Testis (tissue), 3 donors: Measurements from ENCODE around the gene GTF2A1. TPM values are rescaled to one million over a fixed set of nuclear protein-coding genes. Genes with fewer than 3 reads are reported as not detected.

Experiments
- DNase-seq: peaks from one replicate; pipeline ENCODE4 v3.0.0-alpha.2; 2019
- H3K27ac ChIP-seq, 2 donors: fragments of 200-600 bp; sonication (generic); one replicate each; pipeline ENCODE4 v1.5.1; 2019
- H3K27me3 ChIP-seq: fragments of 200-600 bp; sonication (generic); one replicate; pipeline ENCODE4 v1.5.1; 2019
- H3K36me3 ChIP-seq: fragments of 200-600 bp; sonication (generic); one replicate; pipeline ENCODE4 v1.5.1; 2017; ENCODE audit warnings: low read depth; ENCODE audit errors: missing control alignments
- H3K4me1 ChIP-seq: fragments of 200-600 bp; sonication (generic); one replicate; pipeline ENCODE4 v1.5.1; 2019
- H3K4me3 ChIP-seq, 2 donors: fragments of 200-600 bp; sonication (generic); one replicate each; pipeline ENCODE4 v1.5.1; 2017 to 2019
- H3K9me3 ChIP-seq: fragments of 200-600 bp; sonication (generic); one replicate; pipeline ENCODE4 v1.5.1; 2017
- POLR2A ChIP-seq: fragments of 450-650 bp; IDR thresholded peaks from one replicate; pipeline ENCODE4 v1.6.1; 2017; ENCODE audit warnings: antibody characterized with exemption, mild to moderate bottlenecking, moderate library complexity
- WGBS, 2 donors: methylation state at CpG; one replicate each; pipeline ENCODE4 v1.1.5; 2018; 5-methylcytosine and 5-hydroxymethylcytosine counted together
- intact Hi-C: fragments of 100-400 bp; cut with DNase I; formaldehyde crosslinking; loops from one replicate; pipeline ENCODE4 v1.15.1; 2023; ENCODE audit warnings: low total_unique reads
- polyA plus RNA-seq: library from polyadenylated mRNA; stranded (reverse); fragments of 350-450 nt; fragmentation: Illumina TruSeq; extraction: RNeasy Lipid Tissue Mini Kit (QIAGEN cat#74804); gene quantifications from one replicate; pipeline ENCODE4 v1.2.3, GENCODE V29; 2014; ENCODE audit warnings: low read depth, low replicate concordance; ENCODE audit not compliant: insufficient read depth
- total RNA-seq, 2 donors: library from RNA; depleted of rRNA; stranded (reverse); fragments of >200 nt; gene quantifications; one replicate each; pipeline ENCODE4 v1.2.3, GENCODE V29; 2016
- TF ChIP-seq, protein P1 (sequence below), 3 experiments: fragments of 450-650 bp in 2 of 3; fragments of 200-600 bp in 1 of 3; sonication (generic) in 1 of 3; IDR thresholded peaks; one replicate each; pipeline ENCODE4 v1.5.1; 2016 to 2019; ENCODE audit warnings: antibody characterized with exemption in 3 of 3, mild to moderate bottlenecking in 2 of 3, moderate library complexity in 1 of 3

Gene GTF2A1
- total and polyA plus RNA-seq, 3 donors from 2014 or later, result 50.2 to 66.0 (median 52.9) TPM

DNA sequence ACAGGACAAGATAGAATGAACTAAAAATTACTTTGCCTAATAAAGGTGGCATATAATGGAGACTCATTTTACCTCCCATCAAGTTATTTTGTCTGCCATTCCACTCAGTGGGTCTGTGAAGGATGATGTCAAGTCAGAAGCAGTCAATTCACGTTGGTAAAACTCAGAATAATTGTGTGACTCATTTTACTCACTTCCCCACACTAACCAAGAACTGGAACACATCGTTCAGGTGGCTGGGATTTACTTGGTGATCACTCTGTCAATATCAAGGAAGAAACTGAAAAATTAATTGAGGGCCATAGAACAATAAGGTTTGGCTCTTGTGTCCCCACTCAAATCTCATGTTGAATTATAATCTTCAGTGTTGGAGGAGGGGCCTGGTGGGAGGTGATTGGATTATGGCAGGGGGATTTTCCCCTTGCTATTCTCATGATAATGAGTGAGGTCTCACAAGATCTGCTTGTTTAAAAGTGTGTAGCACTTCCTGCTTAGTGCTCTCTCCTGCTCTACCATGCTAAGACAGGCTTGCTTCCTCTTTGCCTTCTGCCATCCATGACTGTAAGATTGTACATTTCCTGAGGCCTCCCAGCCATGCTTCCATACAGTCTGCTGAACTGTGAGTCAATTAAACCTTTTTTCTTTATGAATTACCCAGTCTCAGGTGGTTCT is 35.7 kb upstream of the GTF2A1 start:
- no peak overlapping the region for H3K4me3 ChIP-seq

DNA sequence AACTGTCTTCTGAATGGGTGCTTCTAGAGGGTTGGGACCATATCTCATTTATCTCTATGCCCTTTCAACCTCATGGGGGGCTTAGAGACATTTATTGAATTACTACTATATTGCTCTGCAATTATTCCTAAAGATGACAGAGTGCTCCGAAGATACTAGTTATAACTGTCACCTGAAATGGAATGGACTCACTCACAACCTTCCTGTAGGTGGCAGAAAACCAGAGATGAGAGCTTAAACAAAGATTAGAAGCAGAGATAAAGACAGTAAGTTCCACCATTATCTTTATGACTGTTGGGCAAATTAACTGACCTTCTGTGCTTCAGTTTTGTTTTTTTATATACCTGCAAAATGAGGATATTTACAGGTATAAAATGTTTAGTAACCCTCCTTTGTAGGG is 31.5 kb upstream of the GTF2A1 start:
- H3K4me1 ChIP-seq, result no peaks in the 10 kb centered on the region
- no peak overlapping the region for H3K4me3 ChIP-seq
- H3K36me3 ChIP-seq, result no peaks in the 10 kb centered on the region
- no peak for DNase-seq
- H3K9me3 ChIP-seq, result no peaks in the 10 kb centered on the region
- WGBS, 2 donors, result 62 to 88% methylated on average over 1 of the region's 1 CpG
- intact Hi-C loops, result no loop called here
- H3K27me3 ChIP-seq, result no peaks in the 10 kb centered on the region
- TF ChIP-seq POLR2A, result no peak
- TF ChIP-seq, protein P1, sequence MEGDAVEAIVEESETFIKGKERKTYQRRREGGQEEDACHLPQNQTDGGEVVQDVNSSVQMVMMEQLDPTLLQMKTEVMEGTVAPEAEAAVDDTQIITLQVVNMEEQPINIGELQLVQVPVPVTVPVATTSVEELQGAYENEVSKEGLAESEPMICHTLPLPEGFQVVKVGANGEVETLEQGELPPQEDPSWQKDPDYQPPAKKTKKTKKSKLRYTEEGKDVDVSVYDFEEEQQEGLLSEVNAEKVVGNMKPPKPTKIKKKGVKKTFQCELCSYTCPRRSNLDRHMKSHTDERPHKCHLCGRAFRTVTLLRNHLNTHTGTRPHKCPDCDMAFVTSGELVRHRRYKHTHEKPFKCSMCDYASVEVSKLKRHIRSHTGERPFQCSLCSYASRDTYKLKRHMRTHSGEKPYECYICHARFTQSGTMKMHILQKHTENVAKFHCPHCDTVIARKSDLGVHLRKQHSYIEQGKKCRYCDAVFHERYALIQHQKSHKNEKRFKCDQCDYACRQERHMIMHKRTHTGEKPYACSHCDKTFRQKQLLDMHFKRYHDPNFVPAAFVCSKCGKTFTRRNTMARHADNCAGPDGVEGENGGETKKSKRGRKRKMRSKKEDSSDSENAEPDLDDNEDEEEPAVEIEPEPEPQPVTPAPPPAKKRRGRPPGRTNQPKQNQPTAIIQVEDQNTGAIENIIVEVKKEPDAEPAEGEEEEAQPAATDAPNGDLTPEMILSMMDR (IDR thresholded peaks at IDR 0.05), result no peak
- H3K27ac ChIP-seq, result no peak overlapping the region

More for the DNA sequence above, 35.7 kb upstream of the GTF2A1 start:
- H3K27ac ChIP-seq, result no peak overlapping the region
- H3K4me1 ChIP-seq, result no peaks in the 10 kb centered on the region
- H3K9me3 ChIP-seq, result no peaks in the 10 kb centered on the region
- intact Hi-C loops, result no loop called here
- WGBS, 2 donors, result 77 to 81% methylated on average over 2 of the region's 2 CpGs
- no peaks in the 10 kb centered on the region for H3K36me3 ChIP-seq
- H3K27me3 ChIP-seq, result no peaks in the 10 kb centered on the region
- no peak for TF ChIP-seq POLR2A
- TF ChIP-seq, protein P1 (IDR thresholded peaks at IDR 0.05), result no peak
- no peak for DNase-seq

DNA sequence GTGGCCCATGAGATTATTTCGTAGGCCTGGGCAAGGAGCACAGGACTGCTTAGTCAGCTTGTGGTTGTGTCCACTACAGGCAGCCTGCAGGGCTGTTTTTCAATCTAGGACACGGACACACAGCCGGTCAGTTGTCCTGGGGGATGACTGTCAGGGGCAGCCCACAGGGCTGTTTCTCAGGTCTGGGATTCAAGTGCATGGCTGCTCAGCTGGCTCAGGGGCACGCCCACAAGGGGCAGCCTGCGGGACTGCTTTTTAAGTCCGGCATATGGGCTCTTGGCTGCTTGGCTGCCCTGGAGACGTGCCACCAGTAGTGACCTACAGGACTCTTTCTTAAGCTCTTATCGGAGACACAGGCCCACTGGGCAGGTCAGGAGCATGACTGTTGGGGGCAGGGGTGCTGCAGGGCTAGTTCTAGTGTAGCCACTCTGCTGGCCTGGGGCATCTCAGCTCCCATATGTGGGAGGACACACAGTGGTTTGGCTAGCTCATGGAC is 26.6 kb upstream of the GTF2A1 start:
- intact Hi-C loops, result no loop called here
- no peaks in the 10 kb centered on the region for H3K27me3 ChIP-seq
- no peak for DNase-seq
- no peaks in the 10 kb centered on the region for H3K9me3 ChIP-seq
- 65 to 72% methylated on average over 5 to 8 of the region's 8 CpGs for WGBS, 2 donors
- no peaks in the 10 kb centered on the region for H3K4me1 ChIP-seq
- no peaks in the 10 kb centered on the region for H3K36me3 ChIP-seq
- no peak overlapping the region for H3K4me3 ChIP-seq
- TF ChIP-seq POLR2A, result no peak
- TF ChIP-seq, protein P1 (IDR thresholded peaks at IDR 0.05), result no peak
- no peak overlapping the region for H3K27ac ChIP-seq

DNA sequence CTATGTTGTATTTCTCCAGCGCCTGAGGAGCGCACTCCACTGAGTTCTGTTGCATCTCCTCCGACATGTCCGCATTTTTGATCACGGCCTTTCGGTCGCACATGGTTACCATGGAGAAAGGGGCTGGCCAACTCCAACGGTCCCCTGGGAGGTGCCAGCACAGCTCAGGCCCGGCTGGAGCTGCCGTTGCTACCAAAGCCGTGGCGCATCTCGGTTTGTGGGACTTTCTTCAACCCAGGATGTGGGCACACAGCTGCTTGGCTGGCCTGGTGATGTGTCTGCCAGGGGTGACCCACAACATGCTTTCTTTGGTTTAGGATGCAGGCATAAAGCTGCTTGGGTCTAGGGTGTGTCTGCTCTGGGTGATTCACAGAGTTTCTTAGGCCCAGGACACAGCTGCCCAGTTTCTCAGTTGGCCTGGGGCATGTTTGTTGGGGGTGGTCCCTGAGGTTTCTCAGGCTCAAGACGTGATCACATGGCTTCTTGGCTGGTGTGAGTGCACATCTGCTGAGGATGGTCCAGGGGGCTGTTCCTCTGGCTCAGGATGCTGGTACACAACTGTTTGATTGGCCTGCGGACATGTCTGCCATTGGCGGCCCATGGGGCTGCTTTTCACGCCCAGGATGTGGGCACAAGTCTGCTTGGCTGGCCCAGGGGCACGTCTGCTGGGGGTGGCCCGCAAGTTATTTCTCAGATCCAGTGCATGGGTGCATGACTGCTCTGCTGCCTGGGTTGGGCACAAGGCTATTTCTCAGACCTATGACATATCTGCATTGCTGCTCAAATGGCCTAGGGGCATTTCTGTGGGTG is 25.9 kb upstream of the GTF2A1 start:
- DNase-seq, result no peak
- WGBS, 2 donors, result 71 to 76% methylated on average over 12 to 19 of the region's 19 CpGs
- Histone ChIP-seq H3K4me3 (no peak overlapping the region), H3K27ac (no peak overlapping the region), H3K9me3 (no peaks in the 10 kb centered on the region), H3K36me3 (no peaks in the 10 kb centered on the region), H3K27me3 (no peaks in the 10 kb centered on the region), H3K4me1 (no peaks in the 10 kb centered on the region)
- intact Hi-C loops, result no loop called here
- TF ChIP-seq POLR2A, result no peak
- TF ChIP-seq, protein P1 (IDR thresholded peaks at IDR 0.05), result no peak
